ENCODE results near the gene ZNF512B.

DNA sequence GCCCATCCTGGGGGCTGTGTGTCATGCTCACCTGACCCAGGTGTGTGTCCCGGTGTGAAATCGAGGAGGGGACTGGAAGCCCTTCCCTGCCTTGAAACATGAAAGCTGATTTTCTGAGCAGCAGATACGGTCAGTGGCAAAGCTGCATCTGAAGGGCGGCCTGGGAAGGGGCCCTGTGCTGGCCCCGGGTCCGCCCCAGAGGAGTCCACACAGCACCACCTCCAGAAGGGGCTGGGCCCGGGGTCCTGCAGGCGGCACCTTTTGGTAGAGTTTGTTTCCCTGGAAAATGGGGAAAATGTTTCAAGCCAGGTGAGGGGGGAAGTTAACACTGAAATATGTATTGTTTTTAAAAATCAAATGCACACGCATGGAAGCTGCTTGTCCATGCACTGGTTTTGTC, 34.3 kb downstream of the ZNF512B start:
- no peak for TF ChIP-seq POLR2A (IDR thresholded peaks at IDR 0.05)
- TF ChIP-seq, protein P1, sequence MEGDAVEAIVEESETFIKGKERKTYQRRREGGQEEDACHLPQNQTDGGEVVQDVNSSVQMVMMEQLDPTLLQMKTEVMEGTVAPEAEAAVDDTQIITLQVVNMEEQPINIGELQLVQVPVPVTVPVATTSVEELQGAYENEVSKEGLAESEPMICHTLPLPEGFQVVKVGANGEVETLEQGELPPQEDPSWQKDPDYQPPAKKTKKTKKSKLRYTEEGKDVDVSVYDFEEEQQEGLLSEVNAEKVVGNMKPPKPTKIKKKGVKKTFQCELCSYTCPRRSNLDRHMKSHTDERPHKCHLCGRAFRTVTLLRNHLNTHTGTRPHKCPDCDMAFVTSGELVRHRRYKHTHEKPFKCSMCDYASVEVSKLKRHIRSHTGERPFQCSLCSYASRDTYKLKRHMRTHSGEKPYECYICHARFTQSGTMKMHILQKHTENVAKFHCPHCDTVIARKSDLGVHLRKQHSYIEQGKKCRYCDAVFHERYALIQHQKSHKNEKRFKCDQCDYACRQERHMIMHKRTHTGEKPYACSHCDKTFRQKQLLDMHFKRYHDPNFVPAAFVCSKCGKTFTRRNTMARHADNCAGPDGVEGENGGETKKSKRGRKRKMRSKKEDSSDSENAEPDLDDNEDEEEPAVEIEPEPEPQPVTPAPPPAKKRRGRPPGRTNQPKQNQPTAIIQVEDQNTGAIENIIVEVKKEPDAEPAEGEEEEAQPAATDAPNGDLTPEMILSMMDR (IDR thresholded peaks at IDR 0.05), result no peak
